ENCODE measurements around the gene TCF20.

TCF20 gene

DNA sequence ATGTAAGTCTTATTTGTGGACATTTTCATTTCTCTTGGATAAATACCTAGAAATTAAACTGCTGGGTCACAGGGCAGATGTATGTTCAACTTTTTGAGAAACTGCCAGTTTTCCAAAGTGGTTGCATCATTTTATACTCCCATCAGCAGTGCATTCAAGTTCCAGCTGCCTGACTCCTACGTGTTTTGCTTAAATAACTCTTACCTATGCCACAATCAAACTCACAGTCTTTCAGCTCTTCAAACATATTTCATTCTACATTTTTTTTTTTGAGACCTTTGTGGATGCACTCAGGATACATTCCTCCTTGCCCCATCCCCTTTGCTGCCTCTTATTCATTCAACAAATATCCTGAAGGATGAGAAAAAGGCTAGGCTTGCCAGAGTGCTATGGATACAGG lies 9.2 kb downstream of the TCF20 start:
- DNase-seq (ENCODE audit: low read depth in 1 of 2, low spot score in 1 of 2): no peak

DNA sequence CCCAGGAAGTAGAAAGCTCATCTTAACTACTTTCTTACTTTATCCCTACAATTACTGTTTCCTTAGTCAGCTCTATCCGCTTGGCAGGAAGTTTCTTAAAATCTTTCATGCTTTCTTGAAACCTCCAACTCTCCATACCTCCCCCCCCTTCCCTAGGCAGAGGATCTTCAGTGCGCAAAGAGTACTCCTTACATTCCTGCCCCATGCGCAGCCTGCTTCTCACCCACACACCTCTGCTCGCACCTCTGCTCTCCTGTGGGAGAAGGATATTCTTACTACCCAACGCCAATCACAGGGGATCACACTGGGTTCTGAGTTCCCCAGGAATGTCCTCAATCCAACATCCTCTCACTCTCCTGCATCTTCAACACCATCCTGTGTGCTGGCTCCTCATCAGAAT lies 12.3 kb downstream of the TCF20 start:
- no peak for DNase-seq (ENCODE audit: low read depth in 1 of 2, low spot score in 1 of 2)

DNA sequence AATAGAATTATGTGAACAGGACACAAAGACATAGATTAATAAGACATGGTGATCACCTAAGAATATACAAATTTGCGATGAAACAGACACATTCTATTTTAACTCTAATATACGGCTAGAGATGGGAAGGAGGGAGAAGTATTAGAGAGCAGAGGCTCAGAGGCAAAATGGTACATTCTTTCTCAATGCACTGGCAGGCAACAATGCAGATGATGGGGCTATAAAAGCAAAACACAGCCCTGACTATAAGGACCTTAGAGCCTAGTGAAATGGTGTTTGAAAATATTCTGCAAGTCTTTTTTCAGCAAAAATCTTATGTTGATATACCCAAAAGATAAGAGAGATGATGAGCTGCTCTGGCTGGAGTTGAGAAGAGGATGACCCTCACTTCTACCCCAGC lies 13.1 kb downstream of the TCF20 start:
- DNase-seq (ENCODE audit: low read depth in 1 of 2, low spot score in 1 of 2): no peak

DNA sequence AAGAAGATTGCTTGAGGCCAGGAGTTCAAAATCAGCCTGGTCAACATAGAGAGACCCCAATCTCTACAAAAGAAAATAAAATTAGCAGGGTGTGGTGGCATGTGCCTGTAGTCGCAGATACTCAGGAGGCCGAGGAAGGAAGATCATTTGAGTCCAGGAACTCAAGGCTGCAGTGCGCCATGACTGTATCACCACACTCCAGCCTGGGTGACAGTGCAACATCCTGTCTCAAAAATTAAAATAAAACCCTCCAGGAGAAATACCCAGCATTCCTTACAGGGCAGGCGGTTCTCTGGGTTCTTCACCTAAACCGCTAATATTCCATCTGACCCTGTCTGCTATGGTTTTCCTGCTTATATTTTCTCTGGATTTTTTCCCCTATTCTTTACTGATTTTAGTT lies 13.5 kb downstream of the TCF20 start:
- DNase-seq (ENCODE audit: low read depth in 1 of 2, low spot score in 1 of 2): no peak

DNA sequence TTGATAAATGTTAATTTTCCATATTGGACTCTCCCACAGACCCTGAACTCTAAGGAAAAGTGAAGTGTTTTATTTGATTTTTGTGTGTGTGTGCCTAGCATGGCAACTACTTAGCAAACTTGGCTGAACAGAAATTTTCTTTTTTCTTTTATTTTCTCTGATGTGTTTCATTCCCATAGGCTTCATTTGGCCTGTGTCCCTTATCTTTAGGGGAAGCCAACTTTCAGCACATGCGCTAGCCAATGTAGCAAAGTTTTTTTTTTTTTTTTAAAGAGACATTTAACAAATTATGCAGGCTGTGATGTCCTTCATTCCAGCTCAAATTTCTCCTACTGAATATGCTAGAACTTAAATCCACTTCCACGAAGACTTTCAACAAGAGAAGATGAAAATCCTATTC lies 14.2 kb downstream of the TCF20 start:
- DNase-seq (ENCODE audit: low read depth in 1 of 2, low spot score in 1 of 2): no peak

DNA sequence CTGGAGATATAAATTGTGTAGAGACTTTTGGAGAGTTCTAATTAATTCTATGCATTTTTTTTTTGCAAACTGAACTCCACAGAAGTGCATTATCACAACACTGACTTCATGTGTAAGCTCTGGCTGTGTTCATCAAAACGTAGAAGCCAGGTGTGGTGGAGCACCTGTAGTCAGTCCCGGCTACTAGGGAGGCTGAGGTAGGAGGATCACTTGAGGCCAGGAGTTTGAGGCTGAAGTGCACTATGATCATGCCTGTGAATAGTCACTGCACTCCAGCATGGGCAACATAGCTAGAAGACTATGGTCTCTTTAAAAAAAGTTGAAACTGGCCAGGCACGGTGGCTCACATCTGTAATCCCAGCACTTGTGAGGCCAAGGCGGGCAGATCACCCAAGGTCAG lies 20.6 kb downstream of the TCF20 start:
- DNase-seq (ENCODE audit: low read depth in 1 of 2, low spot score in 1 of 2): no peak

DNA sequence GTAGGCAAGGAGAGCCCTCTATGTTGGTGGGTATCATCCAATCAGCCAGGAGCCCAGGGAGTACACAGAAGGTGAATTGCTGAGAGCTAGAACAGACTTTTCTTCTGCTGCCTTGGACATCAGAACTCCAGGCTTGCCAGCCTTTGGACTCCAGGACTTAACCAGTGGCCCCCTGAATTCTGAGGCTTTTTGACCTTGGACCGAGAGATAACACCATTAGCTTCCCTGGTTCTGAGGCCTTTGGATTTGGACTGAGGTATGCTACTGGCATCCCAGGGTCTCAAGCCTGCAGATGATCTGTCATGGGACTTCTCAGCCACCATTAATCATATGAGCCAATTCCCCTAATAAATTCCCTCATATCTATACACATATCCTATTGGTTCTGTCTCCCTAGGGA lies 21.5 kb downstream of the TCF20 start:
- DNase-seq (ENCODE audit: low read depth in 1 of 2, low spot score in 1 of 2): no peak

DNA sequence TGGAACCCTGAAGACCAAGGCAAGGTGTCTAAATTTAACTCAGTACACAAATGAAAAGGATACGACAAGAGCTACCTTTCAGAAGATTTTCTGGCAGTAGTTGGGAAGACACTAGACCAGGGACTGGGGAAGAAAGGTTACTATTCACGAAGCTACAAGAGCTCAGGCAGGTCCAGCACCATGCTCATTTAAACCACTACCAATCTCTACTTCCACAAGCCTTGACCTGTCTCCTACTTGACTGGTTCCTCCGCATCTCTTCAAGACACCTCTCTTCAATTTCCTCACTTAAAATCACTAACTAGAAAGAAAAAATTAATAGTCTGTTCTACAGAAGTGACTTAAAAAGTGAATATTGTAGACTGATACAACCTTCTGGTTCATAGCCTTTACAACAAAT lies 22.9 kb downstream of the TCF20 start:
- DNase-seq (ENCODE audit: low read depth in 1 of 2, low spot score in 1 of 2): no peak

DNA sequence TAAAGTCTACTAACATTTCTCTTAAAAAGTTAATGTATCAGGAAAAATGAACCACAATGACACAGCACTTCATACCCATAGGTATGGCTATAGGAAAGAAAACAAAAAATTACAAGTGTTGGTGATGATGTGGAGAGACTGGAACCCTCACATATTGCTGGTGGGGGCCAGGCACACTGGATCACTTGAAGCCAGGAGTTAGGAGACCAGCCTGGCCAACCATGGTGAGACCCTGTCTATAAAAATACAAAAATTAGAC lies 26.7 kb downstream of the TCF20 start:
- no peak for DNase-seq (ENCODE audit: low read depth in 1 of 2, low spot score in 1 of 2)

DNA sequence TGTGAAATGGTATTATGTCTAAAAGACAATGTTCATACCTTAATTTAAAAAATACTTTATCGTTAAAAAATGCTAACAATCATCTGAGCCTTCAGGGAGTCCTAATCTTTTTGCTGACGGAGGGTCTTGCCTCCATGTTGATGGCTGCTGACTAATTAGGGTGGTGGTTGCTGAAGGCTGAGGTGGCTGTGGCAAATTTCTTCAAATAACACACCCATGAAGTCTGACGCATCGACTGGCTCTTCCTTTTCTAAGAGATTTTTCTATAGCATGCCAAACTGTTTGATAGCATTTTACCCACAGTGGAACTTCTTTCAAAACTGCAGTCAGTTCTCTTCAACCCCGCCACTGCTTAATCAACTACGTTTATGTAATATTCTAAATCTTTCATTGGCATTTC lies 33.6 kb downstream of the TCF20 start:
- DNase-seq (ENCODE audit: low read depth in 1 of 2, low spot score in 1 of 2): no peak

DNA sequence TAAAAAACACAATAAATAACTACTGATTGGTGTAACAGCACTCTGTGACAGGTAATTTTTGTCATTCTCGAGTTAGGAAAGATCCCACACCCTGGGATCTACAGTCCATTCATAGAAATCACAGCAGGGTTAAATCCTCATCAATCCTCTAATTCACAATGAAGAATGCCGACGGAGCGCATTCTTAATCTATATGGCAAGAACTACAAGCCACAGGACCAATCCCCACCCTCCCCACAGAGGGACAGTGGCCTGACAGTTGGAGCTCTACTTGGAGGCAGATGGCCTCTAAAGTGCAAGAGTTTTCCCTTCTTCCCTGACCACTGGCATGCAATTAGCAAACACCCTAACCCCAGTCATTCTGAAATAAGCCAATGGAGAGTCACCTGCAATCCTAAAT lies 34.2 kb downstream of the TCF20 start:
- no peak for DNase-seq (ENCODE audit: low read depth in 1 of 2, low spot score in 1 of 2)

DNA sequence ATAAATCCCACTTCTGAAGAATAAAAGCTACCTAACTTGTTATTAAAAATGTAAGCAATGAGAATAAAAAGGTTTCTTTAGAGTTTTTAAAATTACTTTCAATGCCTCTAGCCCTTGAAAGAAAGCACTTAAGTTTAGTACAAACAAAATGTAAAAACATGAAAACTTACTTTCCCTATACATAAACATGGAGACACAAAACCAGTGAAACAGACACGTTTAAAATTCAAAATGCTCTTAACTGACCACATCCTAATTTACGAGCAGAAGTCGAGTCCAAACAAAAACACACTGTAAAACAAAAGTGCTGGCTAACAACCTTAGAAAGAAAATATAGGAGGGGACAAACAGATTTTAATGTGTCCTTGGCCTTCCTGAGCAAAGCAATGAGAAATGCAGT lies 36.6 kb downstream of the TCF20 start:
- no peak for DNase-seq (ENCODE audit: low read depth in 1 of 2, low spot score in 1 of 2)

DNA sequence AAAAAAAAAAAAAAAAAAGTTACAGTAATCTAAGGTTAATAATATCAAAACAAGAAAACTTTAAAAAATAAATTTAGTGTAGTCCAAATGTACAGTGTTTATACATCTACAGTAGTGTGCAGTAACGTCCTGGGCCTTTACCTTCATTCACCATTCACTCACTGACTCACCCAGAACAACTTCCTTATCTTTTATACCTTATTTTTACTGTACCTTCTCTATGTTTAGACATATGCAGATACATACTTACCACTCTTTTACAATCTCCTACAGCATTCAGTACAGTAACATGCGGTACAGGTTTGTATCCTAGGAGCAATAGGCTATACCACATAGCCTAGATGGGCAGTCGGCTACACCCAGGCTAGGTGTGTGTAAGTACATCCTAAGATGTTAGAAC lies 38.5 kb downstream of the TCF20 start:
- DNase-seq (ENCODE audit: low read depth in 1 of 2, low spot score in 1 of 2): no peak

DNA sequence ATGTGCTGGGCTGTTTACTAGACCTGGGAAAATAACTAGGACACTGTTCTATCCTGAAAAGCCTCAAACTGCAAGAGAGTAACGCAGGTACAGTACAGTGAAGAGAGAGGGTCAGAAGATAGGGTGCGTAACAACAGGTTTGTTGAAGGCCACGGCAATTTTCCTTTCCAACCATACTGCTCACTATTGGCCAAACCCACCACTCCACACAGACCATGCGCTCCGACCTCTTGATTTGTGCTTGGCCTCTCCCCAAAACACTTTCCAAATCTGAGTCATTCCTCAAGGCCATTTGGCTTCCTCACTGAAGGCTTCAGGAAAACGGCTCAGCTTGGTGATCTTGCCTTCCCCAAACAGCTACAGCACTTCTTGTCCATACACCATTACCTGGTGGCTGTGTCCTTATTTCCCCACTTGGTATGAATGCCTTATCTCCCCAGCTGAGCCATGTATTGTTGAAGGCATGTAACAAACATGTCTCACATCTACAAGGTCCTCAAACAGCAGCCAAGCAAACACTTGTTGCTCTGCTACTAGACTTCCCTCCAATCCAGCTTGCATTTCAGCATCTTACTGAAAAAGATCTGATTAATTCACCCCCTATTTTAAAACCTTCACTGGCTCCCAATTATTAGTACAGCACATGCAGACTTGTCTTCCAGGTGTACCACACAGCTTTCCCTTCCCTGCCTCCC lies 40.9 kb downstream of the TCF20 start:
- DNase-seq (ENCODE audit: low read depth in 1 of 2, low spot score in 1 of 2): no peak

DNA sequence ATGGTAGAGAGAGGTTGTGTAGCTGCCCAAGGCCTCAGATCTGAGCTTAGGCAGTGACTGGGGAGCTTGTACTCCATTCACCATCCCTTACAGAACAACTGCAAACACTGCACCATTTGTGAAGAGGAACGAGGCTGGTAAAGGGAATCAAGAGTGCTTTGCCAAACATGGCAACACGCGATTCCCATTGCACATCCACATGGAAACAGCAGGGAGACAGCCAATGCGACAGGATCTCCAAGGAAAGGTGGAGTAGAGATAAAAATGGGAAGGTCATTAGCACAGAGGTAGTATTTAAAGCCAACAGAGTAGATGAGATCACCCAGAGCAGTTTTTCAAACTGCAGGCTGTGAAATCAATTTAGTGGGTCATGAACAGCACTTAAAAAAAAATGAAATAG lies 42.0 kb downstream of the TCF20 start:
- DNase-seq (ENCODE audit: low read depth in 1 of 2, low spot score in 1 of 2): no peak

DNA sequence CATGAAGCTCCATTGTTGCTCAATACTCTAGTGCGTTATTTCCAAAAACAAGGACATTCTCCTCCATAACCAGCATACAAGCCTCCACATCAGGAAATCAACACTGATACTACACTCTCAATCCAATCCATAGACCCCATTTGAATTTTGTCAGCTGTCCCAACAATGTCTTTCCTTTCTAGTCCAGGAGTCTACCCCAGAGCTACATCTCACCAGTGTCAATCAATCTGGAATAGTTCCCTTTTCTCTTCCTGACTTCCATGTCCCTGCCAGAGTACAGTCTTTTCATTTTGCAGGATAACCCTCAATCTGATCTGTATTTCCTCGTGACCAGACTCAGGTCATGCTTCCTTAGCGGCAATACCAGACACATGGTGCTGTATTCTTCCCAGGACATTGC lies 43.0 kb downstream of the TCF20 start:
- no peak for DNase-seq (ENCODE audit: low read depth in 1 of 2, low spot score in 1 of 2)

DNA sequence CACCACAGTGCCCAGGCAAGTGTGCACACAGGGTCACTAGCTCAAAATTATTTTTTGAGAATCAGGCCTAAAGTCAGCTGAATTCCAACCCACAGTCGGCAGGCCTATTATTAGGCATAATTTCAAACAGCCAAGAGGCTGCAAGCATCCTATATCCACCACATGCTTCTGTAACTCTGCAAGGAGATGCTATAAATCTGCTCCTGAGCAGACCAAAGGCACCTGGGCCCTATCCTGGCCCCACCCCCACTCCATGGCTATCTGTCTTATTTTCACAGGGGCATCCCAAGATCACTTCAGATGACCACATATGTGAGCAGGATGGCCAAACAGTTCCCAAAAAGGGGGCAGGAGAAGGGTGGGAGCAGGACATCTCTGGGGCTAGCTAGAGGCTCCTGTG lies 44.6 kb downstream of the TCF20 start:
- DNase-seq (ENCODE audit: low read depth in 1 of 2, low spot score in 1 of 2): no peak

DNA sequence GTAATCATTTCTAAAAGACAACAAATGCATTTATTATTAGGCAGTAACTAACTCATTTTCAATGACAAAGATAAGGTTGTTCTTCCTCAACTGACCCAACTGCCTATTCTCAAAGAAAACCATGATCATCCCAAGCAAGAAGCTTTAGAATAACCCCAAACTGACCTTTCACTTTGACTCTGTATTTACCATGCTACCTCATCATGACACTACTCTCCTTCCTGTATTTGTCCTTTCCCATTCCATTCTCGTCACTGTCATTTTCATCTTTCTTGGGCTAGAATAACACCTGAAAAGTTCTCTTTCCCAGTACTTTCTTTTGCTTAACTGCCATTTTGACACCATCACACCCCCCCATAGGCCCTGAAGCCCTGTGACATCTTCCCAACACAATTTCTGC lies 48.3 kb downstream of the TCF20 start:
- no peak for DNase-seq (ENCODE audit: low read depth in 1 of 2, low spot score in 1 of 2)

All from stimulated activated CD4-positive, alpha-beta T cell treated with anti-CD3 and anti-CD28 coated beads, Interleukin-15, amount 100 ng/mL, for 1 hour (primary cell).